ENCODE data around the gene FAU. TPM values are rescaled to one million over a fixed set of nuclear protein-coding genes. Genes with fewer than 3 reads are reported as not detected.

FAU gene
- total and polyA plus RNA-seq, 7 donors = 465 to 798 (median 639) TPM

DNA sequence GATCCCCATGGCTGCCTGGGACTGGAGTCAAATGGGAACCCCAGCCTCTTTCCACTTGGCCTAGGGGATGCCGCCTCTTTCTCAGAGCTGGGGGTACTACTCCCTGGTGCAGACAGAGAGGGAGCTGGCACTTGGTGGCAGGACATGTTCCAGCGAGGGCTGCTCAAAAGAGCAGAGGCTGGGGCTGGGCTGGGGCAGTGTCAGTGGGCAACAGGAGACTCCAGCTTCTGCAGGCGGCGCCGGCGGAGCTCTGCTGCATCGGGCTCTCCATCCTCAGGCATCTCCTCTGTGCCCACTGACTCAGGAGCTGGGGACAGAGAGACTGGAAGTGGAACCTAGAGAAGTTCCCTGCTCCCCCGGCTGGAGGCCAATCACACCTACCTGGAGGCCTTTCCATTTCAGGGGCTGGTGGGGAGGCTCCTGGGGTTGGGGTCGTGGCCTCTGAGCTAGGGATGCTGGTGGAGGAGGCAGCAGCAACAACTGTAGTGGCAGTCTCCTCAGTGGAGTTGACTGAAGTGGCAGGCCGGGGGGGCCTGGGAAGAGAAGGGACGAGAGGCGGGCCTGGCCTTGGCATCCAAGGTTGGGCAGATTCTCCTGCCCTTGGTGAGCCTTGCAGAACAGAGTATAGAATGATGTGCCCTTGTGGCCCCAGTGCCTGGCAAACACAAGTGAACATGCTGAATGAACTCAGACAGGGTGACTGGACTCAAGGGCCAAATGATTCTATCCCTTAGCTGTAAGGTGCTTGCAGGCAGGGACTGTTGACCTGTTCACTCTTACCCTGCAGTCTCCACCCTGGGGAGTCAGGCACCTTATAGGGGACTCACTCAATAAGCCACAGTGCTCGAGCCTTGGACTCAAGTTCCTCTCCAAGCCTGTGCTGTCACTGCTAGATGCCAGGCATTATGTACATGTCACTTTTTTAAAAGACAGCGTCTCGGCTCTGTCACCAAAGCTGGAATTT is 6.5 kb upstream of the FAU start:
- intact Hi-C loops (cut with DNase I) = no loop called here
- H3K4me3 ChIP-seq = no peak overlapping the region
- TF ChIP-seq CTCF (IDR thresholded peaks at IDR 0.05) = no peak
- no peak for ATAC-seq
- DNase-seq = no peak
- H3K27me3 ChIP-seq (ENCODE audit: insufficient read depth in 3 of 3, low read length in 2 of 3) = no peaks in the 10 kb centered on the region
- no peaks in the 10 kb centered on the region for H3K9me3 ChIP-seq
- 71 to 80% (median 78%) methylated on average over 15 of the region's 15 CpGs for WGBS, 3 donors
- no peak overlapping the region for H3K27ac ChIP-seq
- peaks cover 18% of the 10 kb centered on the region for H3K4me1 ChIP-seq
- peaks cover 3 to 96% of the 10 kb centered on the region in 2 donors for H3K36me3 ChIP-seq (ENCODE audit: insufficient read depth in 1 of 2, low read depth in 1 of 2)

DNA sequence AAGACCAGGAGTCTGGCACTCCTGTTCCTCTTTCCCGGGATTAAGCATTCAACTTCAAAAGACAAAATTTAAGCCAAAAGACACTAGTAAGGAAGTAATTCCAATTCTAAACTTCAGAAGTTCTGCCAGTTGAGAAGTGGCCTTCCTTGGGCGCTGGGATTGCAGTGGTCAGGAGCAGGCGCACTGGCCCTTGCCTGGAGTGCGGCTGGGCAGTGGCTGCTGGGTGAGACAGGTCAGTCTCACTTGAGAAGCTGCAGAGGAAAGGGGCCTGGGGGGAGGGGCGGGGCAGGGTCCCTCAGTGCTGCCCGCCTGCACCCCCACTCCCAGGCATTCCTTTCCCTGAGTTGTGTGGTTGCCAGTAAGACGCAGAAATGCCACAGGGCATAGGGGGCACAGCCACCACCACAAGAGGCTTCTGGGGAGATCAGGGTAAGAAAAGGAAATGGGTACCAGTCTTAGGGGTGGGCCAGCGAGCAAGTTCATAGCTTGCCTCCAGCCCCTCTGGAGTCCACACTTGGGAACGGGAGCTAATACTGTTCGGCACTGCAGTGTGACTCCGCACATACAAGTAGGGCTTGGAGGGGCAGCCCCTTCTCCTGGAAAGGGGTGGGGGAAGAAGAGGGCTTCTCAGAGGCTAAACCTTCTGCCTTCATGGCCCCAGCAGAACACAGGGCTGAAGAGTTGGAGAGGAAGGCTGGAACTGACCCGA is 5.7 kb upstream of the FAU start:
- no peak for DNase-seq
- Histone ChIP-seq H3K36me3 (ENCODE audit: insufficient read depth in 1 of 2, low read depth in 1 of 2) (peaks cover 3 to 89% of the 10 kb centered on the region in 2 donors), H3K27me3 (ENCODE audit: insufficient read depth in 3 of 3, low read length in 2 of 3) (no peaks in the 10 kb centered on the region), H3K4me3 (no peak overlapping the region), H3K9me3 (no peaks in the 10 kb centered on the region), H3K27ac (no peak overlapping the region), H3K4me1 (peaks cover 17% of the 10 kb centered on the region)
- ATAC-seq = no peak
- intact Hi-C loops (cut with DNase I) = no loop called here
- 69 to 82% (median 78%) methylated on average over 12 of the region's 12 CpGs for WGBS, 3 donors
- TF ChIP-seq CTCF (IDR thresholded peaks at IDR 0.05) = no peak

DNA sequence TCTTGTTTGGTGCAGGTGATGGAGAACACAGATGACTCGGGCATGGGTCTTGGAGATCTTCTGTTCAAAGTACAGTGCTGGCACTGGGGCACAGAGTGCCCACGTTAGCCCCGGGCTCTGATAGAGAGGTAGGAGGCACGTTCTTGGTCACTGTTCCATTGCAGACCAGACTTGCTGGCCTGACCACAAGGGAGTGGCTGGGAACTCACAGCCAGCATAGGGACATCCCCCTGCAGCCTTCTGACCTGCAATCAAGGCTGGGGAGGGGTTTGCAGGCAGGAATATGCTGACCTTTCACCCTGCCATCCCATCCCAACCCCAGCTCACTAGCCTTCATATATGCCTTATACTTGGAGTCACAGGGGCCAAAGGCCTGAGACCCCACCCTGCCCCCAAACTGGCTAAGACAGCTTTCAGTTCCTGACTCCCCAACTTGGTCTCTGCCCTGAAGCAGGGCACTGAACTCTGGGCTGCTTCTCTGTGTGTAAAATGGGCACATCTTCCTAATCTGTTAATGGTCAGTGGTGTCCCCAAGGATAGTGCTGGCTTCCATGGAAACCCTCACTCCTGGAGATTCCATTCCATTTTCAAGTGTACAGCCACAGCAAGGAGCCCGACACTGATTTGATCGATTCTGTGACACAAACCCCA is 4.8 kb upstream of the FAU start:
- Histone ChIP-seq H3K27ac (no peak overlapping the region), H3K4me1 (peaks cover 10% of the 10 kb centered on the region), H3K27me3 (ENCODE audit: insufficient read depth in 3 of 3, low read length in 2 of 3) (no peaks in the 10 kb centered on the region), H3K4me3 (no peak overlapping the region), H3K36me3 (ENCODE audit: insufficient read depth in 1 of 2, low read depth in 1 of 2) (peaks cover 0 to 81% of the 10 kb centered on the region in 2 donors), H3K9me3 (no peaks in the 10 kb centered on the region)
- ATAC-seq = no peak
- TF ChIP-seq CTCF (IDR thresholded peaks at IDR 0.05) = no peak
- intact Hi-C loops (cut with DNase I) = no loop called here
- no peak for DNase-seq
- WGBS, 3 donors = 68 to 80% (median 69%) methylated on average over 6 of the region's 6 CpGs

- intact Hi-C loops (cut with DNase I) = no loop called here
- DNase-seq (no peak), ATAC-seq (no peak)
- H3K27me3 ChIP-seq (ENCODE audit: insufficient read depth in 3 of 3, low read length in 2 of 3) = no peaks in the 10 kb centered on the region
- 74 to 82% (median 78%) methylated on average over 12 of the region's 12 CpGs for WGBS, 3 donors
- TF ChIP-seq CTCF (IDR thresholded peaks at IDR 0.05) = no peak
- H3K36me3 ChIP-seq (ENCODE audit: insufficient read depth in 1 of 2, low read depth in 1 of 2) = peaks cover 3 to 77% of the 10 kb centered on the region in 2 donors
- H3K27ac ChIP-seq = no peak overlapping the region
- no peak overlapping the region for H3K4me3 ChIP-seq
- H3K4me1 ChIP-seq = peaks cover 16% of the 10 kb centered on the region
- H3K9me3 ChIP-seq = no peaks in the 10 kb centered on the region
Observed at GRCh38 chr11:65125197-65126056, 3.5 kb upstream of the FAU start.

All from psoas muscle (tissue), 8 donors.